COLO668 (cell line): Measurements from ENCODE around the gene REEP3.
"Not testable (repeated sequence)": the region's sequence is repeated elsewhere in the genome, so short reads cannot be mapped to it uniquely, and the experiment has no call there.

ENCODE experiments used
- DNase-seq: peaks from one replicate; lab custom pipeline; 2025; ENCODE audit not compliant: unreplicated experiment; lab: John Stamatoyannopoulos, UW

Gene REEP3

GRCh38 chr10:63628526-63629362 lies 107.5 kb downstream of the REEP3 start:
- DNase-seq, result peak; percentile 68

GRCh38 chr10:63629363-63630084 lies 108.3 kb downstream of the REEP3 start:
- peak; percentile 79 for DNase-seq

GRCh38 chr10:63630085-63630930 lies 109.1 kb downstream of the REEP3 start:
- peak; percentile 73 for DNase-seq

GRCh38 chr10:63630931-63631680 lies 109.9 kb downstream of the REEP3 start:
- DNase-seq, result no peak

- DNase-seq, result no peak
Measured at GRCh38 chr10:63631991-63632390, 110.8 kb downstream of the REEP3 start.

- DNase-seq, result peak; percentile 4
Measured at GRCh38 chr10:63633677-63634487, 112.7 kb downstream of the REEP3 start.

- DNase-seq, result no peak
Measured at GRCh38 chr10:63634488-63635065, 113.4 kb downstream of the REEP3 start.

- no peak for DNase-seq
Measured at GRCh38 chr10:63636812-63637211, 115.6 kb downstream of the REEP3 start.

GRCh38 chr10:63637901-63638327 lies 116.7 kb downstream of the REEP3 start:
- no peak for DNase-seq

- no peak for DNase-seq
Measured at GRCh38 chr10:63641366-63641765, 120.2 kb downstream of the REEP3 start.

- DNase-seq, result no peak
Measured at GRCh38 chr10:63641799-63642198, 120.6 kb downstream of the REEP3 start.

GRCh38 chr10:63642808-63643207 lies 121.6 kb downstream of the REEP3 start:
- DNase-seq, result no peak

GRCh38 chr10:63644418-63645142 lies 123.4 kb downstream of the REEP3 start:
- DNase-seq, result no peak

- DNase-seq, result no peak
Measured at GRCh38 chr10:63645195-63645594, 124.0 kb downstream of the REEP3 start.

- DNase-seq, result no peak
Measured at GRCh38 chr10:63646491-63646890, 125.3 kb downstream of the REEP3 start.

- no peak for DNase-seq
Measured at GRCh38 chr10:63651864-63652263, 130.7 kb downstream of the REEP3 start.

GRCh38 chr10:63653747-63654146 lies 132.5 kb downstream of the REEP3 start:
- DNase-seq, result no peak

- DNase-seq, result no peak
Measured at GRCh38 chr10:63657761-63658160, 136.6 kb downstream of the REEP3 start.

GRCh38 chr10:63660941-63661340 lies 139.7 kb downstream of the REEP3 start:
- not testable (repeated sequence) for DNase-seq
